Astrocyte (in vitro differentiated cells and primary cell): ENCODE data around the gene TEN1. TPM values are rescaled to one million over a fixed set of nuclear protein-coding genes. Genes with fewer than 3 reads are reported as not detected.

Experiments used
- DNase-seq: peaks from one replicate; pipeline ENCODE4 v3.0.0-alpha.2; 2010; ENCODE audit warnings: low read depth
- FAIRE-seq: peaks from 2 replicates; lab custom pipeline; 2011; peaks lifted over from hg19 to GRCh38; lab: Jason Lieb, UNC
- H2AFZ ChIP-seq: 2 replicates; pipeline ENCODE4 v1.6.0; 2012; ENCODE audit warnings: low read depth, low read length, inconsistent platforms
- H3K27ac ChIP-seq: 2 replicates; pipeline ENCODE4 v1.5.1; 2011; ENCODE audit warnings: low read depth, low read length, inconsistent platforms
- H3K27me3 ChIP-seq: 2 replicates; pipeline ENCODE4 v1.6.0; 2011; ENCODE audit warnings: low read length, inconsistent platforms; ENCODE audit not compliant: insufficient read depth
- H3K36me3 ChIP-seq: 2 replicates; pipeline ENCODE4 v1.5.1; 2011; ENCODE audit warnings: low read length, inconsistent platforms; ENCODE audit not compliant: insufficient read depth
- H3K4me1 ChIP-seq: 2 replicates; pipeline ENCODE4 v1.5.1; 2011; ENCODE audit warnings: low read length, inconsistent platforms; ENCODE audit not compliant: insufficient read depth
- H3K4me2 ChIP-seq: 2 replicates; pipeline ENCODE4 v1.6.0; 2012; ENCODE audit warnings: low read length, inconsistent platforms
- H3K4me3 ChIP-seq: 2 replicates; pipeline ENCODE4 v1.5.1; 2011; ENCODE audit warnings: low read depth, mild to moderate bottlenecking, low read length, inconsistent platforms; ENCODE audit not compliant: insufficient read depth
- H3K79me2 ChIP-seq: 2 replicates; pipeline ENCODE4 v1.6.0; 2012; ENCODE audit warnings: mild to moderate bottlenecking, low read length, inconsistent platforms; ENCODE audit not compliant: insufficient read depth
- H3K9ac ChIP-seq: 2 replicates; pipeline ENCODE4 v1.6.0; 2012; ENCODE audit warnings: mild to moderate bottlenecking, low read length, inconsistent platforms
- H3K9me3 ChIP-seq: 2 replicates; pipeline ENCODE4 v1.5.1; 2012; ENCODE audit warnings: low read depth, mild to moderate bottlenecking, low read length, inconsistent platforms; ENCODE audit not compliant: insufficient read depth
- H4K20me1 ChIP-seq: 2 replicates; pipeline ENCODE4 v1.6.0; 2012; ENCODE audit warnings: low read length, inconsistent platforms; ENCODE audit not compliant: insufficient read depth
- H3K27ac Mint-ChIP-seq: one replicate; pipeline ENCODE4 v1.8.0; 2021; ENCODE audit warnings: mild to moderate bottlenecking, mixed read lengths; ENCODE audit not compliant: unreplicated experiment
- H3K27me3 Mint-ChIP-seq: one replicate; pipeline ENCODE4 v1.8.0; 2021; ENCODE audit warnings: low read depth, mixed read lengths; ENCODE audit not compliant: unreplicated experiment
- H3K36me3 Mint-ChIP-seq: one replicate; pipeline ENCODE4 v1.8.0; 2021; ENCODE audit warnings: low read depth, mixed read lengths; ENCODE audit not compliant: unreplicated experiment
- H3K4me1 Mint-ChIP-seq: one replicate; pipeline ENCODE4 v1.8.0; 2021; ENCODE audit warnings: low read depth, mixed read lengths; ENCODE audit not compliant: unreplicated experiment
- H3K4me3 Mint-ChIP-seq: one replicate; pipeline ENCODE4 v1.8.0; 2021; ENCODE audit warnings: mild to moderate bottlenecking, moderate library complexity, mixed read lengths; ENCODE audit not compliant: unreplicated experiment
- H3K9me3 Mint-ChIP-seq: one replicate; pipeline ENCODE4 v1.8.0; 2021; ENCODE audit warnings: mild to moderate bottlenecking, mixed read lengths; ENCODE audit not compliant: unreplicated experiment
- EZH2 ChIP-seq: IDR thresholded peaks from 2 replicates; pipeline ENCODE4 v1.6.1; 2012; ENCODE audit warnings: mild to moderate bottlenecking, low read length, inconsistent platforms; ENCODE audit not compliant: insufficient read depth
- total RNA-seq: library from RNA; stranded (reverse); gene quantifications from 2 replicates; pipeline ENCODE4 v1.2.1, GENCODE V29; 2021
- TF ChIP-seq, protein P1 (sequence below): IDR thresholded peaks from 2 replicates; pipeline ENCODE4 v1.5.1; 2011; ENCODE audit warnings: low read depth, mild to moderate bottlenecking, inconsistent platforms, low read length, moderate library complexity; ENCODE audit not compliant: insufficient read depth

TEN1 gene
- total RNA-seq, 1 donor from 2014 or later: 17.7 TPM

DNA sequence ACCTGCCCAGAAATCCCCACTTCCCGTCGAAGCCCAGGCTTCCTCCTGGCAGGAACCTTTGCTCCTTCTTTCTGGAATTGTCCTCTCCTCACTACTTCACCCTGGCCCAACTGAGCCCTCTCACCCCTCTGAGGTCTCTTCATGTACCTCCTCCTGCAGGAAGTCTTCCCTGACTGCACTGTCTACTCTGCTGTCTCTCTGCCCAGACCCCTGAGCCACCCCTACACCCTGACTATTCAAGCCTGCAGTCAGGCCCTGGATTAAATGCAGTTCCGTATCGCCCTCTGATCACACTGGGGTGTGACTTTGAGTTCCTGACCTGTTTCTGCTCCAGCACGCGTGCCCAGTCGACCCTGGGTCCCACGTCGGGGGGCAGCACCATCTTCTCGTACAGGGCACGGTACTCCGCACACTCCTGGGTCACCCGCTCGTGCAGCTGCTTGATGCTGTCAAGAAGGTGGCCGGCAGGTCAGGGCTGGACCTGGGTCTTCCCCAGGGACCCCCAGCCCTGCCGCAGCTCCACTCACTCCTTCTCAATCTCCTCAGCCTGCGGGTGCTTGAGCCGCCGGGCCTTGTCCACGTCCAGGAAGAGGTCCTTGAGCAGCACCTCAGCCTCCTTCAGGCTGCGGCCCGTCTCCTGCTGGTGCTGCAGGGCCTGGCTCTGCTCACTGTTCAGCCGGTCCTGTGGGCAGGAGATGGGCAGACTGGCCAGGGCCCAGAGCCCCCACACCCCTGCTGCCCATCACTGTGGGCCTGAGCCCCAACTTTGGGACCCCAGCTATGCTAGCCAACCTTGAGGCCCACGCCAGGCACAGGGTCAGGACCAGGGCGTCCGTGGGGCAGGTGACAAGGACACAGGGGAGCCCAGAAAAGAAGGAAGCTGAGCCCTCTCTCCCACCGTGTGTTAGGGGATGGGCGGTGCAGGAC, 44.2 kb downstream of the TEN1 start:
- no peak for FAIRE-seq
- Histone ChIP-seq H3K9ac (no peak overlapping the region), H2AFZ (no peak overlapping the region), H3K4me3 (no peak overlapping the region), H3K79me2 (no peaks in the 10 kb centered on the region), H3K36me3 (no peaks in the 10 kb centered on the region), H3K27me3 (no peaks in the 10 kb centered on the region), H3K27ac (no peak overlapping the region), H3K9me3 (no peaks in the 10 kb centered on the region), H3K4me1 (no peaks in the 10 kb centered on the region), H3K4me2 (no peak overlapping the region), H4K20me1 (no peaks in the 10 kb centered on the region)
- TF ChIP-seq, protein P1, sequence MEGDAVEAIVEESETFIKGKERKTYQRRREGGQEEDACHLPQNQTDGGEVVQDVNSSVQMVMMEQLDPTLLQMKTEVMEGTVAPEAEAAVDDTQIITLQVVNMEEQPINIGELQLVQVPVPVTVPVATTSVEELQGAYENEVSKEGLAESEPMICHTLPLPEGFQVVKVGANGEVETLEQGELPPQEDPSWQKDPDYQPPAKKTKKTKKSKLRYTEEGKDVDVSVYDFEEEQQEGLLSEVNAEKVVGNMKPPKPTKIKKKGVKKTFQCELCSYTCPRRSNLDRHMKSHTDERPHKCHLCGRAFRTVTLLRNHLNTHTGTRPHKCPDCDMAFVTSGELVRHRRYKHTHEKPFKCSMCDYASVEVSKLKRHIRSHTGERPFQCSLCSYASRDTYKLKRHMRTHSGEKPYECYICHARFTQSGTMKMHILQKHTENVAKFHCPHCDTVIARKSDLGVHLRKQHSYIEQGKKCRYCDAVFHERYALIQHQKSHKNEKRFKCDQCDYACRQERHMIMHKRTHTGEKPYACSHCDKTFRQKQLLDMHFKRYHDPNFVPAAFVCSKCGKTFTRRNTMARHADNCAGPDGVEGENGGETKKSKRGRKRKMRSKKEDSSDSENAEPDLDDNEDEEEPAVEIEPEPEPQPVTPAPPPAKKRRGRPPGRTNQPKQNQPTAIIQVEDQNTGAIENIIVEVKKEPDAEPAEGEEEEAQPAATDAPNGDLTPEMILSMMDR: no peak
- no peak for TF ChIP-seq EZH2
- H3K27ac Mint-ChIP-seq: peak overlapping the region; percentile 73
- no peak overlapping the region for H3K4me3 Mint-ChIP-seq
- H3K27me3 Mint-ChIP-seq: peaks cover 23% of the 10 kb centered on the region
- DNase-seq: no peak
- H3K9me3 Mint-ChIP-seq: no peaks in the 10 kb centered on the region
- no peaks in the 10 kb centered on the region for H3K4me1 Mint-ChIP-seq
- H3K36me3 Mint-ChIP-seq: no peaks in the 10 kb centered on the region

DNA sequence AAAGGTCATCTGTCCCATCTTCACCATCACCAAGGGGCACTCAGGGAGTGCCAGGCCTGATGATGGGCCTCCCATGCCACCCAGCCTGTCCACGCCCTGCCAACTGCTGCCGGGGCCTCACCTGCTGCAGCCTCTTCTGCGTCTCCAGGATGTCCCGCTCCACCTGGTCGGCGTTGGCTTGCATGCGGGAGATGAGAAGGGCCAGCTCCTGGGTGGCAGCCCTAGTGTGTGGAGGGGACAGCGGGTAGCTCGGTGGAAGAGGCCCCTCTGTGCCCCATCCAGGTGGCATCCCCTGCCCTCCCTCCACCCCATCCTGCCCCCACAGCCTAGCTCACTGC, 44.8 kb downstream of the TEN1 start:
- no peaks in the 10 kb centered on the region for H4K20me1 ChIP-seq
- H3K27me3 Mint-ChIP-seq: peaks cover 23% of the 10 kb centered on the region
- H3K4me1 ChIP-seq: no peaks in the 10 kb centered on the region
- H3K27ac Mint-ChIP-seq: no peak overlapping the region
- no peaks in the 10 kb centered on the region for H3K36me3 ChIP-seq
- no peaks in the 10 kb centered on the region for H3K36me3 Mint-ChIP-seq
- no peaks in the 10 kb centered on the region for H3K9me3 Mint-ChIP-seq
- no peak overlapping the region for H3K4me3 Mint-ChIP-seq
- no peak overlapping the region for H3K9ac ChIP-seq
- H2AFZ ChIP-seq: no peak overlapping the region
- DNase-seq (no peak), FAIRE-seq (no peak)
- no peaks in the 10 kb centered on the region for H3K9me3 ChIP-seq
- no peaks in the 10 kb centered on the region for H3K79me2 ChIP-seq
- no peak overlapping the region for H3K27ac ChIP-seq
- no peaks in the 10 kb centered on the region for H3K4me1 Mint-ChIP-seq
- no peaks in the 10 kb centered on the region for H3K27me3 ChIP-seq
- H3K4me3 ChIP-seq: no peak overlapping the region
- no peak overlapping the region for H3K4me2 ChIP-seq
- TF ChIP-seq, protein P1: no peak
- TF ChIP-seq EZH2: no peak

DNA sequence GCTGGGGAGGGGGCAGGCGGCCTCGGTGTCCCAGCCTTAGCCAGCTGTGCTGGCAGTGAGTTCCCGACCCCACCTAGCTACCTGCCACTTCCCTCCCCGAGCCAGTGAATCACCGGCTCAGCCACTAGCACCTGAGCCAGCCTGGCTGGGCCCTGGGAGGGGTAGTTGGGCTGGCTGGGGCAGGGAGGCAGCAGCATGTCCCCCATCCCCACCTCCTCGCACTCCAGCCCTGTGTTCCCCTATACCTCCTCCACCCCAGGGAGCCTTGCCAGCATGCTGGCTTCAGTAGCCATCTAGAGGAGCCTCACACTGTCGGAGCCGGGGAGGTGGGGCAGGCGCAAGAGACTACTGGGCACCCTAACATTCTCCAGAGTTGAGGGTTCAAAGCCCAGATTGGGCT, 45.3 kb downstream of the TEN1 start:
- Mint-ChIP-seq H3K36me3 (no peaks in the 10 kb centered on the region), H3K27ac (no peak overlapping the region), H3K27me3 (peaks cover 23% of the 10 kb centered on the region), H3K4me1 (no peaks in the 10 kb centered on the region), H3K9me3 (no peaks in the 10 kb centered on the region), H3K4me3 (no peak overlapping the region)
- no peak for FAIRE-seq
- no peak overlapping the region for H3K4me2 ChIP-seq
- H3K79me2 ChIP-seq: no peaks in the 10 kb centered on the region
- no peaks in the 10 kb centered on the region for H3K36me3 ChIP-seq
- H3K27me3 ChIP-seq: no peaks in the 10 kb centered on the region
- TF ChIP-seq EZH2: no peak
- TF ChIP-seq, protein P1: no peak
- H3K4me3 ChIP-seq: no peak overlapping the region
- no peaks in the 10 kb centered on the region for H3K9me3 ChIP-seq
- H3K27ac ChIP-seq: no peak overlapping the region
- H4K20me1 ChIP-seq: no peaks in the 10 kb centered on the region
- no peak overlapping the region for H3K9ac ChIP-seq
- DNase-seq: no peak
- peaks cover 2% of the 10 kb centered on the region for H3K4me1 ChIP-seq
- no peak overlapping the region for H2AFZ ChIP-seq
